Neural progenitor cell (in vitro differentiated cells): ENCODE results near the gene BAIAP2. TPM values are rescaled to one million over a fixed set of nuclear protein-coding genes. Genes with fewer than 3 reads are reported as not detected.
A peak's percentile ranks its signal among the peaks of the same experiment; 100 is the strongest.

Experiments
- DNase-seq: peaks from one replicate; pipeline ENCODE4 v3.0.0-alpha.2; 2016; ENCODE audit warnings: low spot score
- H2AFZ ChIP-seq: fragments of 200-600 bp; sonication (generic); replicated peaks from 2 replicates; pipeline ENCODE4 v1.6.1; 2016; ENCODE audit warnings: antibody characterized with exemption
- H3F3A ChIP-seq: fragments of 200-600 bp; sonication (generic); 2 replicates; pipeline ENCODE4 v1.6.1; 2016; ENCODE audit warnings: antibody characterized with exemption, low read depth
- H3K27ac ChIP-seq: fragments of 200-600 bp; sonication (generic); 2 replicates; pipeline ENCODE4 v1.5.1; 2016; ENCODE audit warnings: mild to moderate bottlenecking
- H3K27me3 ChIP-seq: fragments of 200-600 bp; sonication (generic); 2 replicates; pipeline ENCODE4 v1.6.1; 2016; ENCODE audit warnings: mild to moderate bottlenecking, moderate library complexity
- H3K36me3 ChIP-seq: fragments of 200-600 bp; sonication (generic); 2 replicates; pipeline ENCODE4 v1.5.1; 2016
- H3K4me1 ChIP-seq: fragments of 200-600 bp; sonication (generic); 2 replicates; pipeline ENCODE4 v1.6.1; 2016; ENCODE audit warnings: mixed run types
- H3K4me2 ChIP-seq: fragments of 200-600 bp; sonication (generic); 2 replicates; pipeline ENCODE4 v1.6.1; 2016
- H3K4me3 ChIP-seq: fragments of 200-600 bp; sonication (generic); 2 replicates; pipeline ENCODE4 v1.5.1; 2016
- H3K79me2 ChIP-seq: fragments of 200-600 bp; sonication (generic); 2 replicates; pipeline ENCODE4 v1.6.1; 2016; ENCODE audit warnings: low read depth
- H3K9ac ChIP-seq: fragments of 200-600 bp; sonication (generic); 2 replicates; pipeline ENCODE4 v1.6.1; 2016
- H3K9me3 ChIP-seq: fragments of 200-600 bp; sonication (generic); 2 replicates; pipeline ENCODE4 v1.5.1; 2016; ENCODE audit warnings: low read depth
- H4K20me1 ChIP-seq: fragments of 200-600 bp; sonication (generic); 2 replicates; pipeline ENCODE4 v1.6.1; 2016; ENCODE audit warnings: low read depth
- H3K27ac Mint-ChIP-seq: 3 replicates; pipeline ENCODE4 v1.8.0; 2021; ENCODE audit warnings: mixed read lengths
- H3K27me3 Mint-ChIP-seq: 2 replicates; pipeline ENCODE4 v1.8.0; 2022; ENCODE audit warnings: low read depth, mild to moderate bottlenecking, inconsistent platforms, moderate library complexity, mixed read lengths; ENCODE audit not compliant: insufficient read depth
- H3K36me3 Mint-ChIP-seq: 3 replicates; pipeline ENCODE4 v1.8.0; 2021; ENCODE audit warnings: mixed read lengths
- H3K4me1 Mint-ChIP-seq: 3 replicates; pipeline ENCODE4 v1.8.0; 2021; ENCODE audit warnings: mixed read lengths
- H3K4me3 Mint-ChIP-seq: 3 replicates; pipeline ENCODE4 v1.8.0; 2021; ENCODE audit warnings: mild to moderate bottlenecking, moderate library complexity, mixed read lengths
- H3K9me3 Mint-ChIP-seq: 3 replicates; pipeline ENCODE4 v1.8.0; 2020; ENCODE audit warnings: mixed read lengths
- CTCF ChIP-seq: fragments of 200-600 bp; sonication (generic); IDR thresholded peaks from 2 replicates; pipeline ENCODE4 v1.5.1; 2017; ENCODE audit warnings: antibody characterized with exemption, mild to moderate bottlenecking
- EZH2 ChIP-seq: fragments of 200-600 bp; sonication (generic); IDR thresholded peaks from 2 replicates; pipeline ENCODE4 v1.6.1; 2017; ENCODE audit warnings: antibody characterized with exemption, mild to moderate bottlenecking, moderate library complexity
- EZH2phosphoT487 ChIP-seq: fragments of 200-600 bp; sonication (generic); IDR thresholded peaks from 2 replicates; pipeline ENCODE4 v1.6.1; 2017; ENCODE audit warnings: antibody characterized with exemption
- total RNA-seq: library from RNA; depleted of rRNA; stranded (reverse); fragments of >200 nt; gene quantifications from 2 replicates; pipeline ENCODE4 v1.2.3, GENCODE V29; 2015; ENCODE audit warnings: low replicate concordance

Gene BAIAP2
- total RNA-seq, 1 donor from 2014 or later, result 15.6 TPM

GRCh38 chr17:81160747-81161453, 125.9 kb downstream of the BAIAP2 start:
- no peak for DNase-seq
- Mint-ChIP-seq H3K4me3 (no peak overlapping the region), H3K27me3 (no peaks in the 10 kb centered on the region), H3K36me3 (no peaks in the 10 kb centered on the region), H3K4me1 (peaks cover 7% of the 10 kb centered on the region), H3K27ac (peak overlapping the region; percentile 85), H3K9me3 (no peaks in the 10 kb centered on the region)
- H3K36me3 ChIP-seq, result no peaks in the 10 kb centered on the region
- H3K4me1 ChIP-seq, result peaks cover 10% of the 10 kb centered on the region
- no peak overlapping the region for H3K4me3 ChIP-seq
- no peak overlapping the region for H3K27ac ChIP-seq
- H3F3A ChIP-seq, result peaks cover 12% of the 10 kb centered on the region
- H3K9ac ChIP-seq, result no peak overlapping the region
- no peaks in the 10 kb centered on the region for H3K27me3 ChIP-seq
- no peak overlapping the region for H2AFZ ChIP-seq
- no peaks in the 10 kb centered on the region for H3K9me3 ChIP-seq
- no peak for TF ChIP-seq EZH2phosphoT487
- TF ChIP-seq EZH2, result no peak
- no peak for TF ChIP-seq CTCF
- no peak overlapping the region for H3K4me2 ChIP-seq
- H4K20me1 ChIP-seq, result no peaks in the 10 kb centered on the region
- H3K79me2 ChIP-seq, result no peaks in the 10 kb centered on the region

- TF ChIP-seq CTCF (no peak), EZH2phosphoT487 (no peak), EZH2 (no peak)
- Histone ChIP-seq H3F3A (peaks cover 12% of the 10 kb centered on the region), H3K9ac (no peak overlapping the region), H3K9me3 (no peaks in the 10 kb centered on the region), H3K4me3 (no peak overlapping the region), H3K27ac (no peak overlapping the region), H3K4me2 (no peak overlapping the region), H3K27me3 (peaks cover 2% of the 10 kb centered on the region), H3K4me1 (peaks cover 11% of the 10 kb centered on the region), H2AFZ (no peak overlapping the region), H4K20me1 (no peaks in the 10 kb centered on the region), H3K79me2 (no peaks in the 10 kb centered on the region), H3K36me3 (no peaks in the 10 kb centered on the region)
- Mint-ChIP-seq H3K36me3 (no peaks in the 10 kb centered on the region), H3K9me3 (no peaks in the 10 kb centered on the region), H3K27me3 (no peaks in the 10 kb centered on the region), H3K4me3 (no peak overlapping the region), H3K4me1 (peaks cover 7% of the 10 kb centered on the region), H3K27ac (peak overlapping the region; percentile 85)
- no peak for DNase-seq
These were observed 126.6 kb downstream of the BAIAP2 start for GRCh38 chr17:81161536-81161935.

GRCh38 chr17:81161972-81162371, 127.0 kb downstream of the BAIAP2 start:
- TF ChIP-seq CTCF (no peak), EZH2 (no peak), EZH2phosphoT487 (no peak)
- no peaks in the 10 kb centered on the region for H3K36me3 Mint-ChIP-seq
- Histone ChIP-seq H3K9ac (no peak overlapping the region), H3K27ac (no peak overlapping the region), H3K9me3 (no peaks in the 10 kb centered on the region), H3F3A (peaks cover 12% of the 10 kb centered on the region), H2AFZ (no peak overlapping the region), H3K27me3 (peaks cover 6% of the 10 kb centered on the region), H4K20me1 (no peaks in the 10 kb centered on the region), H3K4me3 (no peak overlapping the region), H3K79me2 (no peaks in the 10 kb centered on the region), H3K36me3 (no peaks in the 10 kb centered on the region), H3K4me2 (no peak overlapping the region), H3K4me1 (peaks cover 13% of the 10 kb centered on the region)
- H3K27ac Mint-ChIP-seq, result no peak overlapping the region
- no peak for DNase-seq
- no peaks in the 10 kb centered on the region for H3K27me3 Mint-ChIP-seq
- H3K4me3 Mint-ChIP-seq, result no peak overlapping the region
- no peaks in the 10 kb centered on the region for H3K9me3 Mint-ChIP-seq
- peaks cover 7% of the 10 kb centered on the region for H3K4me1 Mint-ChIP-seq
